OCI-LY1 (cell line): ENCODE measurements around the gene OR8B2.

Experiments
- H2AFZ ChIP-seq: fragments of 200-600 bp; sonication (generic), shearing (Covaris generic); 2 replicates; pipeline ENCODE4 v1.6.0; 2014; ENCODE audit warnings: antibody characterized with exemption, mild to moderate bottlenecking, low read length
- H3F3A ChIP-seq: fragments of 200-600 bp; sonication (generic), shearing (Covaris generic); 2 replicates; pipeline ENCODE4 v1.6.0; 2014; ENCODE audit warnings: mild to moderate bottlenecking, antibody characterized with exemption, low read length, moderate library complexity; ENCODE audit not compliant: insufficient read depth
- H3K27ac ChIP-seq: fragments of 200-600 bp; sonication (generic); 2 replicates; pipeline ENCODE4 v1.5.1; 2014; ENCODE audit warnings: low read length, mixed run types, mild to moderate bottlenecking, low read depth; ENCODE audit not compliant: poor library complexity, severe bottlenecking
- H3K27me3 ChIP-seq: fragments of 200-600 bp; sonication (generic); 2 replicates; pipeline ENCODE4 v1.6.0; 2014; ENCODE audit warnings: antibody characterized with exemption, mild to moderate bottlenecking, low read length, moderate library complexity; ENCODE audit not compliant: insufficient read depth
- H3K36me3 ChIP-seq: fragments of 200-600 bp; sonication (generic); 2 replicates; pipeline ENCODE4 v1.6.1; 2014; ENCODE audit warnings: mild to moderate bottlenecking, antibody characterized with exemption, low read length, moderate library complexity, mixed read lengths; ENCODE audit not compliant: insufficient read depth
- H3K4me1 ChIP-seq: fragments of 200-600 bp; sonication (generic); 2 replicates; pipeline ENCODE4 v1.5.1; 2014; ENCODE audit warnings: mild to moderate bottlenecking, low read length, moderate library complexity; ENCODE audit not compliant: insufficient read depth, severe bottlenecking
- H3K4me2 ChIP-seq: fragments of 200-600 bp; sonication (generic), shearing (Covaris generic); 2 replicates; pipeline ENCODE4 v1.6.1; 2014; ENCODE audit warnings: low read length
- H3K4me3 ChIP-seq: fragments of 200-600 bp; sonication (generic); 2 replicates; pipeline ENCODE4 v1.5.1; 2014; ENCODE audit warnings: low read length, low read depth, mild to moderate bottlenecking, mixed read lengths; ENCODE audit not compliant: poor library complexity, severe bottlenecking
- H3K79me2 ChIP-seq: fragments of 200-600 bp; shearing (Covaris generic); 2 replicates; pipeline ENCODE4 v1.6.1; 2016; ENCODE audit warnings: mixed run types, low read length, mixed read lengths; ENCODE audit not compliant: insufficient read depth
- H3K9ac ChIP-seq: fragments of 200-600 bp; sonication (generic), shearing (Covaris generic); 2 replicates; pipeline ENCODE4 v1.6.1; 2014; ENCODE audit warnings: mild to moderate bottlenecking, low read length, mixed read lengths
- H3K9me2 ChIP-seq: fragments of 200-600 bp; sonication (generic), shearing (Covaris generic); 2 replicates; pipeline ENCODE4 v1.6.1; 2014; ENCODE audit warnings: low read depth, mild to moderate bottlenecking, low read length, mixed read lengths
- H3K9me3 ChIP-seq: fragments of 200-600 bp; shearing (Covaris generic); 2 replicates; pipeline ENCODE4 v1.6.1; 2014; ENCODE audit warnings: low read length, mixed read lengths
- H4K20me1 ChIP-seq: fragments of 200-600 bp; sonication (generic), shearing (Covaris generic); 2 replicates; pipeline ENCODE4 v1.6.0; 2016; ENCODE audit warnings: mild to moderate bottlenecking, low read length; ENCODE audit not compliant: insufficient read depth
- CTCF ChIP-seq: fragments of 200-600 bp; sonication (generic), shearing (Covaris generic); IDR thresholded peaks from 2 replicates; pipeline ENCODE4 v1.5.1; 2017; ENCODE audit warnings: mild to moderate bottlenecking, antibody characterized with exemption, low read length, moderate library complexity, mixed read lengths
- EZH2 ChIP-seq: fragments of 200-600 bp; sonication (generic), shearing (Covaris generic); IDR thresholded peaks from 2 replicates; pipeline ENCODE4 v1.8.0; 2017; ENCODE audit warnings: borderline replicate concordance, mixed run types, mild to moderate bottlenecking, antibody characterized with exemption, low read length, moderate library complexity, mixed read lengths

OR8B2 gene

DNA sequence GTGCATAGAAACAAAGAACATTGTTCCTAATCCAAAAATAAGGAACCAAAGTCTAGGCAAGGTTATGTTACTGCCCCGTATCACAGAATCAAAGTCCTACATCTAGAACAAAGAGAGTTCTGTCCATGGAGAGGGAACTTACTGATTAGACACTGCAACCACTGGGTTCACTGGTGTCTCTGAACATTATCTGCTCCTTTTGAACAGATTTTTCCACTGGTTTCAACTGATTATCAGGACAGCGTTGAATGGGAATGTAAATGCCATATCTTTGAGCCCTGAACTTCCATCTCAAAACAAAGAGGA lies 44.2 kb downstream of the OR8B2 start:
- H4K20me1 ChIP-seq, result no peaks in the 10 kb centered on the region
- H2AFZ ChIP-seq, result no peak overlapping the region
- no peak overlapping the region for H3K9ac ChIP-seq
- TF ChIP-seq CTCF, result no peak
- no peak for TF ChIP-seq EZH2
- no peak overlapping the region for H3K27ac ChIP-seq
- H3F3A ChIP-seq, result no peaks in the 10 kb centered on the region
- no peaks in the 10 kb centered on the region for H3K9me2 ChIP-seq
- H3K4me2 ChIP-seq, result no peak overlapping the region
- H3K27me3 ChIP-seq, result no peaks in the 10 kb centered on the region
- no peak overlapping the region for H3K4me3 ChIP-seq
- no peaks in the 10 kb centered on the region for H3K9me3 ChIP-seq
- no peaks in the 10 kb centered on the region for H3K4me1 ChIP-seq
- H3K79me2 ChIP-seq, result no peaks in the 10 kb centered on the region
- H3K36me3 ChIP-seq, result no peaks in the 10 kb centered on the region

DNA sequence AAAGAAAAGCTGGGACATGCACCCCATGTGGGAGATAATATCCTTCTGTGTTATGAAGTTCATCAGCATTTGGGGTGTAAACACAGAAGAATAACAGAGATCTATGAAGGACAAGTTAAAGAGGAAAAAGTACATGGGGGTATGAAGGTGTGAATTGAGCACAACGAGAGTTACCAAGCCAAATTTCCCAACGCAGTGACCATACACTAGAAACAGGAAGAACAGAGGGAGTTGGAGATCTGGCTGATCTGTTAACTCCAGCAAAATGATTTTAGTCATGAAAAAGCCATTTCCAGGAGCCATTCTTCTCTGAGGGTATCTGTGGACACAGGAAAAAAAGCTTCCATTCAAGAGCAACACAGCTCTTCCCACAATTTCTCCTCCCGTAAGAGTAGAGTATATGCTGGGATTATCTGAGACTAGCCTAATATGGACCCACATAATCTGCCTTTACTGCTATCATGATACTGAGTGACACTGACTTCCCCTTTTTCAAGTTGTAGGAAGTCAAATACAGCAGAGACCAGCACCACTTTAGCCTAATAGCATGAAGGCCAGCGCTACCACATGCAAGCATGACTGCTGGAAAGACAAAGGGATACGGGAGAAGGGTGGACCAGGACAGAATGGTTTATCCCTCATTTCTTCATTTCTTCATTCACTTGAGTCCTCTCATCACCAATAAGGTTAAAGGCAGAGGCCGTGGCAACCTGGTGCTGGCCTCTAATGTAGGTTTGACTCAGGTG lies 44.7 kb downstream of the OR8B2 start:
- H3F3A ChIP-seq, result no peaks in the 10 kb centered on the region
- no peaks in the 10 kb centered on the region for H3K9me2 ChIP-seq
- no peaks in the 10 kb centered on the region for H3K9me3 ChIP-seq
- H4K20me1 ChIP-seq, result no peaks in the 10 kb centered on the region
- H3K4me1 ChIP-seq, result no peaks in the 10 kb centered on the region
- H3K36me3 ChIP-seq, result no peaks in the 10 kb centered on the region
- no peak overlapping the region for H3K4me2 ChIP-seq
- H3K79me2 ChIP-seq, result no peaks in the 10 kb centered on the region
- H2AFZ ChIP-seq, result no peak overlapping the region
- no peak overlapping the region for H3K9ac ChIP-seq
- TF ChIP-seq CTCF (no peak), EZH2 (no peak)
- no peak overlapping the region for H3K27ac ChIP-seq
- H3K27me3 ChIP-seq, result no peaks in the 10 kb centered on the region
- no peak overlapping the region for H3K4me3 ChIP-seq
